ENCODE measurements around the gene MICAL2. TPM values are rescaled to one million over a fixed set of nuclear protein-coding genes. Genes with fewer than 3 reads are reported as not detected.

The MICAL2 gene
- total RNA-seq, 1 experiment from 2014 or later = 247 TPM

GRCh38 chr11:12124306-12124705 is 13.9 kb downstream of the MICAL2 start:
- Mint-ChIP-seq H3K36me3 (ENCODE audit: insufficient read depth, unreplicated experiment) (peaks cover 82% of the 10 kb centered on the region), H3K27ac (ENCODE audit: unreplicated experiment) (peak overlapping the region; percentile 91), H3K4me3 (ENCODE audit: unreplicated experiment) (no peak overlapping the region), H3K9me3 (ENCODE audit: unreplicated experiment) (no peaks in the 10 kb centered on the region), H3K4me1 (ENCODE audit: low read depth, unreplicated experiment) (peaks cover 71% of the 10 kb centered on the region), H3K27me3 (ENCODE audit: insufficient read depth, unreplicated experiment) (no peaks in the 10 kb centered on the region)
- CTCF ChIA-PET = no interaction called here
- Histone ChIP-seq H3K27me3 (replicated peaks; ENCODE audit: control insufficient read depth, insufficient read depth, low read length) (no peaks in the 10 kb centered on the region), H3K9me3 (no peaks in the 10 kb centered on the region), H3K4me1 (peaks cover 77% of the 10 kb centered on the region), H3K4me3 (ENCODE audit: low read depth, low read length) (no peak overlapping the region), H3K36me3 (ENCODE audit: control insufficient read depth, insufficient read depth, low read length) (peaks cover 1% of the 10 kb centered on the region; the same call in 1 of the 2 replicates)
- intact Hi-C loops (cut with micrococcal nuclease; ENCODE audit: unreplicated experiment) = loop anchor here (2.0 to 5.0 kb wide), 2 partner anchors 34 to 53 kb away; no protein-coding TSS in a partner anchor
- TF ChIP-seq CTCF (IDR thresholded peaks at IDR 0.05; ENCODE audit: insufficient read depth in 1 of 2, low read depth in 1 of 2, low read length in 1 of 2, severe bottlenecking in 1 of 2, unreplicated experiment in 1 of 2) = no peak
- TSS peak; percentile 90 for BruUV-seq (replicated peaks)
- POLR2A ChIA-PET = interaction anchor here (0.6 to 1.1 kb wide), 3 partner anchors 20 to 127 kb away, joined by 3 read pairs; no protein-coding TSS in a partner anchor
- no peak for DNase-seq

GRCh38 chr11:12125609-12126149 is 15.3 kb downstream of the MICAL2 start:
- no peaks in the 10 kb centered on the region for H3K27me3 ChIP-seq (replicated peaks; ENCODE audit: control insufficient read depth, insufficient read depth, low read length)
- H3K9me3 Mint-ChIP-seq (ENCODE audit: unreplicated experiment) = no peaks in the 10 kb centered on the region
- H3K4me3 Mint-ChIP-seq (ENCODE audit: unreplicated experiment) = no peak overlapping the region
- peak overlapping the region; percentile 91 for H3K27ac Mint-ChIP-seq (ENCODE audit: unreplicated experiment)
- no peaks in the 10 kb centered on the region for H3K27me3 Mint-ChIP-seq (ENCODE audit: insufficient read depth, unreplicated experiment)
- peaks cover 75% of the 10 kb centered on the region for H3K36me3 Mint-ChIP-seq (ENCODE audit: insufficient read depth, unreplicated experiment)
- POLR2A ChIA-PET = no interaction called here
- CTCF ChIA-PET = interaction anchor here (0.7 to 1.6 kb wide), 6 partner anchors 10 to 128 kb away, joined by 3 to 5 read pairs (median 3); no protein-coding TSS in a partner anchor
- intact Hi-C loops (cut with micrococcal nuclease; ENCODE audit: unreplicated experiment) = loop anchor here (1.0 to 2.0 kb wide), 2 partner anchors 19 to 33 kb away; no protein-coding TSS in a partner anchor
- BruUV-seq (replicated peaks) = no TSS peak
- no peak for TF ChIP-seq CTCF (IDR thresholded peaks at IDR 0.05; ENCODE audit: insufficient read depth in 1 of 2, low read depth in 1 of 2, low read length in 1 of 2, severe bottlenecking in 1 of 2, unreplicated experiment in 1 of 2)
- peaks cover 73% of the 10 kb centered on the region for H3K4me1 ChIP-seq
- DNase-seq = peak; percentile 47 to 57
- H3K36me3 ChIP-seq (ENCODE audit: control insufficient read depth, insufficient read depth, low read length) = peaks cover 1% of the 10 kb centered on the region; the same call in 1 of the 2 replicates
- H3K4me1 Mint-ChIP-seq (ENCODE audit: low read depth, unreplicated experiment) = peaks cover 66% of the 10 kb centered on the region
- H3K4me3 ChIP-seq (ENCODE audit: low read depth, low read length) = no peak overlapping the region
- H3K9me3 ChIP-seq = no peaks in the 10 kb centered on the region

GRCh38 chr11:12126344-12127019 is 16.1 kb downstream of the MICAL2 start:
- Mint-ChIP-seq H3K4me3 (ENCODE audit: unreplicated experiment) (no peak overlapping the region), H3K9me3 (ENCODE audit: unreplicated experiment) (no peaks in the 10 kb centered on the region), H3K27ac (ENCODE audit: unreplicated experiment) (peak overlapping the region; percentile 91), H3K4me1 (ENCODE audit: low read depth, unreplicated experiment) (peaks cover 64% of the 10 kb centered on the region), H3K27me3 (ENCODE audit: insufficient read depth, unreplicated experiment) (no peaks in the 10 kb centered on the region), H3K36me3 (ENCODE audit: insufficient read depth, unreplicated experiment) (peaks cover 73% of the 10 kb centered on the region)
- Histone ChIP-seq H3K4me1 (peaks cover 65% of the 10 kb centered on the region), H3K27me3 (replicated peaks; ENCODE audit: control insufficient read depth, insufficient read depth, low read length) (no peaks in the 10 kb centered on the region), H3K36me3 (ENCODE audit: control insufficient read depth, insufficient read depth, low read length) (peaks cover 1% of the 10 kb centered on the region; the same call in 1 of the 2 replicates), H3K4me3 (ENCODE audit: low read depth, low read length) (no peak overlapping the region), H3K9me3 (no peaks in the 10 kb centered on the region)
- POLR2A ChIA-PET = no interaction called here
- DNase-seq = no peak
- CTCF ChIA-PET = interaction anchor here (0.7 to 1.8 kb wide), 7 partner anchors 10 to 155 kb away, joined by 3 to 5 read pairs (median 3); no protein-coding TSS in a partner anchor
- intact Hi-C loops (cut with micrococcal nuclease; ENCODE audit: unreplicated experiment) = no loop called here
- TF ChIP-seq CTCF (IDR thresholded peaks at IDR 0.05; ENCODE audit: insufficient read depth in 1 of 2, low read depth in 1 of 2, low read length in 1 of 2, severe bottlenecking in 1 of 2, unreplicated experiment in 1 of 2) = no peak
- BruUV-seq (replicated peaks) = no TSS peak

All from Caco-2 (cell line).